ENCODE results near the gene EGLN3.

The EGLN3 gene

GRCh38 chr14:33897878-33898535, 52.9 kb downstream of the EGLN3 start:
- no peak for TF ChIP-seq CTCF (IDR thresholded peaks at IDR 0.05; ENCODE audit: poor library complexity, severe bottlenecking)
- H3K36me3 ChIP-seq (ENCODE audit: low read depth), result no peaks in the 10 kb centered on the region
- ATAC-seq (ENCODE audit: low read depth) (no peak), DNase-seq (ENCODE audit: low spot score) (no peak)
- no peaks in the 10 kb centered on the region for H3K27me3 ChIP-seq (ENCODE audit: insufficient read depth, poor library complexity, severe bottlenecking)
- H3K4me3 ChIP-seq (ENCODE audit: severe bottlenecking), result no peak overlapping the region
- H3K27ac ChIP-seq (ENCODE audit: poor library complexity, severe bottlenecking), result no peak overlapping the region
- H3K4me1 ChIP-seq (ENCODE audit: insufficient read depth, poor library complexity, severe bottlenecking), result no peaks in the 10 kb centered on the region
- H3K9me3 ChIP-seq (ENCODE audit: severe bottlenecking), result no peaks in the 10 kb centered on the region

GRCh38 chr14:33897382-33897781, 53.5 kb downstream of the EGLN3 start:
- no peak for ATAC-seq (ENCODE audit: low read depth)
- Histone ChIP-seq H3K36me3 (ENCODE audit: low read depth) (no peaks in the 10 kb centered on the region), H3K4me1 (ENCODE audit: insufficient read depth, poor library complexity, severe bottlenecking) (no peaks in the 10 kb centered on the region), H3K9me3 (ENCODE audit: severe bottlenecking) (no peaks in the 10 kb centered on the region), H3K27me3 (ENCODE audit: insufficient read depth, poor library complexity, severe bottlenecking) (no peaks in the 10 kb centered on the region), H3K4me3 (ENCODE audit: severe bottlenecking) (no peak overlapping the region), H3K27ac (ENCODE audit: poor library complexity, severe bottlenecking) (no peak overlapping the region)
- no peak for DNase-seq (ENCODE audit: low spot score)
- no peak for TF ChIP-seq CTCF (IDR thresholded peaks at IDR 0.05; ENCODE audit: poor library complexity, severe bottlenecking)

GRCh38 chr14:33894339-33894738, 56.5 kb downstream of the EGLN3 start:
- Histone ChIP-seq H3K27me3 (ENCODE audit: insufficient read depth, poor library complexity, severe bottlenecking) (no peaks in the 10 kb centered on the region), H3K4me3 (ENCODE audit: severe bottlenecking) (no peak overlapping the region), H3K36me3 (ENCODE audit: low read depth) (no peaks in the 10 kb centered on the region), H3K4me1 (ENCODE audit: insufficient read depth, poor library complexity, severe bottlenecking) (no peaks in the 10 kb centered on the region), H3K27ac (ENCODE audit: poor library complexity, severe bottlenecking) (no peak overlapping the region), H3K9me3 (ENCODE audit: severe bottlenecking) (no peaks in the 10 kb centered on the region)
- TF ChIP-seq CTCF (IDR thresholded peaks at IDR 0.05; ENCODE audit: poor library complexity, severe bottlenecking), result no peak
- no peak for DNase-seq (ENCODE audit: low spot score)
- ATAC-seq (ENCODE audit: low read depth), result no peak

GRCh38 chr14:33891700-33892099, 59.2 kb downstream of the EGLN3 start:
- ATAC-seq (ENCODE audit: low read depth) (no peak), DNase-seq (ENCODE audit: low spot score) (no peak)
- Histone ChIP-seq H3K27ac (ENCODE audit: poor library complexity, severe bottlenecking) (no peak overlapping the region), H3K27me3 (ENCODE audit: insufficient read depth, poor library complexity, severe bottlenecking) (no peaks in the 10 kb centered on the region), H3K4me1 (ENCODE audit: insufficient read depth, poor library complexity, severe bottlenecking) (no peaks in the 10 kb centered on the region), H3K36me3 (ENCODE audit: low read depth) (no peaks in the 10 kb centered on the region), H3K9me3 (ENCODE audit: severe bottlenecking) (no peaks in the 10 kb centered on the region), H3K4me3 (ENCODE audit: severe bottlenecking) (no peak overlapping the region)
- no peak for TF ChIP-seq CTCF (IDR thresholded peaks at IDR 0.05; ENCODE audit: poor library complexity, severe bottlenecking)

- Histone ChIP-seq H3K27me3 (ENCODE audit: insufficient read depth, poor library complexity, severe bottlenecking) (no peaks in the 10 kb centered on the region), H3K4me1 (ENCODE audit: insufficient read depth, poor library complexity, severe bottlenecking) (no peaks in the 10 kb centered on the region), H3K4me3 (ENCODE audit: severe bottlenecking) (no peak overlapping the region), H3K27ac (ENCODE audit: poor library complexity, severe bottlenecking) (no peak overlapping the region), H3K36me3 (ENCODE audit: low read depth) (no peaks in the 10 kb centered on the region), H3K9me3 (ENCODE audit: severe bottlenecking) (no peaks in the 10 kb centered on the region)
- ATAC-seq (ENCODE audit: low read depth) (no peak), DNase-seq (ENCODE audit: low spot score) (no peak)
- no peak for TF ChIP-seq CTCF (IDR thresholded peaks at IDR 0.05; ENCODE audit: poor library complexity, severe bottlenecking)
Observed at GRCh38 chr14:33884916-33885315, 66.0 kb downstream of the EGLN3 start.

Data from RWPE2 (cell line).